WTC11 (cell line): ENCODE measurements around the gene PLIN1.

Source experiments
- IRF2 ChIP-seq: sonication (generic); formaldehyde crosslinking; IDR thresholded peaks from 2 replicates; pipeline ENCODE4 v1.8.0; 2022; ENCODE audit warnings: low read depth, missing genetic modification reagents, borderline replicate concordance
- JUN ChIP-seq: sonication (generic); formaldehyde crosslinking; IDR thresholded peaks from 2 replicates; pipeline ENCODE4 v1.8.0; 2023; ENCODE audit warnings: mild to moderate bottlenecking, missing genetic modification reagents
- NFATC4 ChIP-seq: fragments of 250-450 bp; sonication (Bioruptor Pico); IDR thresholded peaks from 2 replicates; pipeline ENCODE4 v1.9.0; 2021; ENCODE audit warnings: mild to moderate bottlenecking
- NR2C2 ChIP-seq: sonication (generic); formaldehyde crosslinking; IDR thresholded peaks from 2 replicates; pipeline ENCODE4 v1.8.0; 2022; ENCODE audit warnings: mild to moderate bottlenecking, missing genetic modification reagents
- RORB ChIP-seq: fragments of 250-450 bp; sonication (Bioruptor Pico); IDR thresholded peaks from 2 replicates; pipeline ENCODE4 v1.9.0; 2021; ENCODE audit warnings: mild to moderate bottlenecking
- TF ChIP-seq, protein P1 (sequence below): fragments of 250-450 bp; sonication (Bioruptor Pico); IDR thresholded peaks from 2 replicates; pipeline ENCODE4 v1.9.0; 2021; ENCODE audit warnings: mild to moderate bottlenecking
- TF ChIP-seq, protein P2 (sequence below): fragments of 200-600 bp; IDR thresholded peaks from 2 replicates; pipeline ENCODE4 v1.8.0; 2022; ENCODE audit warnings: antibody characterized with exemption
- TF ChIP-seq, protein P3 (sequence below): sonication (generic); formaldehyde crosslinking; IDR thresholded peaks from 2 replicates; pipeline ENCODE4 v1.8.1; 2023; ENCODE audit warnings: mild to moderate bottlenecking, missing genetic modification reagents, moderate library complexity
- TF ChIP-seq, protein P4 (sequence below): sonication (generic); formaldehyde crosslinking; IDR thresholded peaks from 2 replicates; pipeline ENCODE4 v1.8.0; 2022; ENCODE audit warnings: mild to moderate bottlenecking, missing genetic modification reagents
- TF ChIP-seq, protein P5 (sequence below): sonication (generic); formaldehyde crosslinking; IDR thresholded peaks from 2 replicates; pipeline ENCODE4 v1.8.0; 2023; ENCODE audit warnings: mild to moderate bottlenecking, missing genetic modification reagents
- TF ChIP-seq, protein P6 (sequence below): sonication (generic); formaldehyde crosslinking; IDR thresholded peaks from 2 replicates; pipeline ENCODE4 v1.8.1; 2022; ENCODE audit warnings: missing genetic modification reagents, borderline replicate concordance
- TF ChIP-seq, protein P7 (sequence below): sonication (generic); formaldehyde crosslinking; IDR thresholded peaks from 2 replicates; pipeline ENCODE4 v1.8.1; 2022; ENCODE audit warnings: low read depth, mild to moderate bottlenecking, moderate library complexity, missing genetic modification reagents, borderline replicate concordance
- TF ChIP-seq, protein P8 (sequence below): fragments of 250-450 bp; sonication (Bioruptor Pico); IDR thresholded peaks from 2 replicates; pipeline ENCODE4 v2.1.2; 2022; ENCODE audit warnings: mild to moderate bottlenecking, moderate library complexity

DNA sequence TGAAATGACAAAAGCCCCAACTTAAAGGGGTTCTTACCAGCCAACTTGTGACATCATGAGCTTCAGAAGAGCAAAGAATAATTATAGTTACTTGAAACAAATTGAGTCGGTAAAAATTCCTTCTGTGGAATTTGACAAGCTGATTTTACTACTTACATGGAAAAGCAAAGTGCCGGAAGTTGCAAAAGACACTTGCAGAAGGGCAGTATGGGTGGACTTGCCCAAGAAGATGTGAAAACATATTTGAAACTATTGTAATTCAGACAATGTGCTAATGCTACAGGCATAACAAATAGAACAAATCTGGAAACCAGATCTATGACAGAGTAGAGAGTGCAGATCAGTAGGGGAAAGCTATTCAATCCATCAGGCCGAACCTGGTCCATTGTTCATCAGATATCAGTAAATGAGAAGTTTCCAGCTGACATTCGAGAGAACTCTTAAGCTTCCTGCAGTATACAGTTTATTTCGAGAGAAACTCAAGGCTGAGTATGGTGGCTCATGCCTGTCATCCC lies 21.4 kb downstream of the PLIN1 start:
- TF ChIP-seq RORB (CRISPR knock-in tag) (no peak), JUN (CRISPR knock-in tag) (no peak), NFATC4 (CRISPR knock-in tag) (no peak), NR2C2 (no peak), IRF2 (CRISPR knock-in tag) (no peak)
- TF ChIP-seq, protein P1, sequence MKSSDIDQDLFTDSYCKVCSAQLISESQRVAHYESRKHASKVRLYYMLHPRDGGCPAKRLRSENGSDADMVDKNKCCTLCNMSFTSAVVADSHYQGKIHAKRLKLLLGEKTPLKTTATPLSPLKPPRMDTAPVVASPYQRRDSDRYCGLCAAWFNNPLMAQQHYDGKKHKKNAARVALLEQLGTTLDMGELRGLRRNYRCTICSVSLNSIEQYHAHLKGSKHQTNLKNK (CRISPR knock-in tag): no peak
- TF ChIP-seq, protein P2, sequence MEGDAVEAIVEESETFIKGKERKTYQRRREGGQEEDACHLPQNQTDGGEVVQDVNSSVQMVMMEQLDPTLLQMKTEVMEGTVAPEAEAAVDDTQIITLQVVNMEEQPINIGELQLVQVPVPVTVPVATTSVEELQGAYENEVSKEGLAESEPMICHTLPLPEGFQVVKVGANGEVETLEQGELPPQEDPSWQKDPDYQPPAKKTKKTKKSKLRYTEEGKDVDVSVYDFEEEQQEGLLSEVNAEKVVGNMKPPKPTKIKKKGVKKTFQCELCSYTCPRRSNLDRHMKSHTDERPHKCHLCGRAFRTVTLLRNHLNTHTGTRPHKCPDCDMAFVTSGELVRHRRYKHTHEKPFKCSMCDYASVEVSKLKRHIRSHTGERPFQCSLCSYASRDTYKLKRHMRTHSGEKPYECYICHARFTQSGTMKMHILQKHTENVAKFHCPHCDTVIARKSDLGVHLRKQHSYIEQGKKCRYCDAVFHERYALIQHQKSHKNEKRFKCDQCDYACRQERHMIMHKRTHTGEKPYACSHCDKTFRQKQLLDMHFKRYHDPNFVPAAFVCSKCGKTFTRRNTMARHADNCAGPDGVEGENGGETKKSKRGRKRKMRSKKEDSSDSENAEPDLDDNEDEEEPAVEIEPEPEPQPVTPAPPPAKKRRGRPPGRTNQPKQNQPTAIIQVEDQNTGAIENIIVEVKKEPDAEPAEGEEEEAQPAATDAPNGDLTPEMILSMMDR: no peak
- TF ChIP-seq, protein P3, sequence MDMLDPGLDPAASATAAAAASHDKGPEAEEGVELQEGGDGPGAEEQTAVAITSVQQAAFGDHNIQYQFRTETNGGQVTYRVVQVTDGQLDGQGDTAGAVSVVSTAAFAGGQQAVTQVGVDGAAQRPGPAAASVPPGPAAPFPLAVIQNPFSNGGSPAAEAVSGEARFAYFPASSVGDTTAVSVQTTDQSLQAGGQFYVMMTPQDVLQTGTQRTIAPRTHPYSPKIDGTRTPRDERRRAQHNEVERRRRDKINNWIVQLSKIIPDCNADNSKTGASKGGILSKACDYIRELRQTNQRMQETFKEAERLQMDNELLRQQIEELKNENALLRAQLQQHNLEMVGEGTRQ (CRISPR knock-in tag): no peak
- TF ChIP-seq, protein P4, sequence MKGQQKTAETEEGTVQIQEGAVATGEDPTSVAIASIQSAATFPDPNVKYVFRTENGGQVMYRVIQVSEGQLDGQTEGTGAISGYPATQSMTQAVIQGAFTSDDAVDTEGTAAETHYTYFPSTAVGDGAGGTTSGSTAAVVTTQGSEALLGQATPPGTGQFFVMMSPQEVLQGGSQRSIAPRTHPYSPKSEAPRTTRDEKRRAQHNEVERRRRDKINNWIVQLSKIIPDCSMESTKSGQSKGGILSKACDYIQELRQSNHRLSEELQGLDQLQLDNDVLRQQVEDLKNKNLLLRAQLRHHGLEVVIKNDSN (CRISPR knock-in tag): no peak
- TF ChIP-seq, protein P5, sequence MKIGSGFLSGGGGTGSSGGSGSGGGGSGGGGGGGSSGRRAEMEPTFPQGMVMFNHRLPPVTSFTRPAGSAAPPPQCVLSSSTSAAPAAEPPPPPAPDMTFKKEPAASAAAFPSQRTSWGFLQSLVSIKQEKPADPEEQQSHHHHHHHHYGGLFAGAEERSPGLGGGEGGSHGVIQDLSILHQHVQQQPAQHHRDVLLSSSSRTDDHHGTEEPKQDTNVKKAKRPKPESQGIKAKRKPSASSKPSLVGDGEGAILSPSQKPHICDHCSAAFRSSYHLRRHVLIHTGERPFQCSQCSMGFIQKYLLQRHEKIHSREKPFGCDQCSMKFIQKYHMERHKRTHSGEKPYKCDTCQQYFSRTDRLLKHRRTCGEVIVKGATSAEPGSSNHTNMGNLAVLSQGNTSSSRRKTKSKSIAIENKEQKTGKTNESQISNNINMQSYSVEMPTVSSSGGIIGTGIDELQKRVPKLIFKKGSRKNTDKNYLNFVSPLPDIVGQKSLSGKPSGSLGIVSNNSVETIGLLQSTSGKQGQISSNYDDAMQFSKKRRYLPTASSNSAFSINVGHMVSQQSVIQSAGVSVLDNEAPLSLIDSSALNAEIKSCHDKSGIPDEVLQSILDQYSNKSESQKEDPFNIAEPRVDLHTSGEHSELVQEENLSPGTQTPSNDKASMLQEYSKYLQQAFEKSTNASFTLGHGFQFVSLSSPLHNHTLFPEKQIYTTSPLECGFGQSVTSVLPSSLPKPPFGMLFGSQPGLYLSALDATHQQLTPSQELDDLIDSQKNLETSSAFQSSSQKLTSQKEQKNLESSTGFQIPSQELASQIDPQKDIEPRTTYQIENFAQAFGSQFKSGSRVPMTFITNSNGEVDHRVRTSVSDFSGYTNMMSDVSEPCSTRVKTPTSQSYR (CRISPR knock-in tag): no peak
- TF ChIP-seq, protein P6, sequence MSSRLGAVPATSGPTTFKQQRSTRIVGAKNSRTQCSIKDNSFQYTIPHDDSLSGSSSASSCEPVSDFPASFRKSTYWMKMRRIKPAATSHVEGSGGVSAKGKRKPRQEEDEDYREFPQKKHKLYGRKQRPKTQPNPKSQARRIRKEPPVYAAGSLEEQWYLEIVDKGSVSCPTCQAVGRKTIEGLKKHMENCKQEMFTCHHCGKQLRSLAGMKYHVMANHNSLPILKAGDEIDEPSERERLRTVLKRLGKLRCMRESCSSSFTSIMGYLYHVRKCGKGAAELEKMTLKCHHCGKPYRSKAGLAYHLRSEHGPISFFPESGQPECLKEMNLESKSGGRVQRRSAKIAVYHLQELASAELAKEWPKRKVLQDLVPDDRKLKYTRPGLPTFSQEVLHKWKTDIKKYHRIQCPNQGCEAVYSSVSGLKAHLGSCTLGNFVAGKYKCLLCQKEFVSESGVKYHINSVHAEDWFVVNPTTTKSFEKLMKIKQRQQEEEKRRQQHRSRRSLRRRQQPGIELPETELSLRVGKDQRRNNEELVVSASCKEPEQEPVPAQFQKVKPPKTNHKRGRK (CRISPR knock-in tag): no peak
- TF ChIP-seq, protein P7, sequence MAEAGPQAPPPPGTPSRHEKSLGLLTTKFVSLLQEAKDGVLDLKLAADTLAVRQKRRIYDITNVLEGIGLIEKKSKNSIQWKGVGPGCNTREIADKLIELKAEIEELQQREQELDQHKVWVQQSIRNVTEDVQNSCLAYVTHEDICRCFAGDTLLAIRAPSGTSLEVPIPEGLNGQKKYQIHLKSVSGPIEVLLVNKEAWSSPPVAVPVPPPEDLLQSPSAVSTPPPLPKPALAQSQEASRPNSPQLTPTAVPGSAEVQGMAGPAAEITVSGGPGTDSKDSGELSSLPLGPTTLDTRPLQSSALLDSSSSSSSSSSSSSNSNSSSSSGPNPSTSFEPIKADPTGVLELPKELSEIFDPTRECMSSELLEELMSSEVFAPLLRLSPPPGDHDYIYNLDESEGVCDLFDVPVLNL (CRISPR knock-in tag): no peak
- TF ChIP-seq, protein P8, sequence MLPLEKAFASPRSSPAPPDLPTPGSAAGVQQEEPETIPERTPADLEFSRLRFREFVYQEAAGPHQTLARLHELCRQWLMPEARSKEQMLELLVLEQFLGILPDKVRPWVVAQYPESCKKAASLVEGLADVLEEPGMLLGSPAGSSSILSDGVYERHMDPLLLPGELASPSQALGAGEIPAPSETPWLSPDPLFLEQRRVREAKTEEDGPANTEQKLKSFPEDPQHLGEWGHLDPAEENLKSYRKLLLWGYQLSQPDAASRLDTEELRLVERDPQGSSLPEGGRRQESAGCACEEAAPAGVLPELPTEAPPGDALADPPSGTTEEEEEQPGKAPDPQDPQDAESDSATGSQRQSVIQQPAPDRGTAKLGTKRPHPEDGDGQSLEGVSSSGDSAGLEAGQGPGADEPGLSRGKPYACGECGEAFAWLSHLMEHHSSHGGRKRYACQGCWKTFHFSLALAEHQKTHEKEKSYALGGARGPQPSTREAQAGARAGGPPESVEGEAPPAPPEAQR (CRISPR knock-in tag): no peak
